A673 (cell line): ENCODE data around the gene ATG4B.

Experiments
- EZH2 ChIP-seq: fragments of 200-600 bp; sonication (generic); IDR thresholded peaks from 2 replicates; pipeline ENCODE4 v1.6.1; 2017; ENCODE audit warnings: borderline replicate concordance, low read depth, mild to moderate bottlenecking, mixed read lengths, antibody characterized with exemption, low read length; ENCODE audit not compliant: poor library complexity, severe bottlenecking
- TF ChIP-seq, protein P1 (sequence below): fragments of 300-800, 200-600 bp; sonication (generic); conservative IDR thresholded peaks from 2 replicates; pipeline ENCODE4 v1.5.1; 2017; ENCODE audit warnings: low read depth, mild to moderate bottlenecking, antibody characterized with exemption, low read length, moderate library complexity, mixed read lengths

DNA sequence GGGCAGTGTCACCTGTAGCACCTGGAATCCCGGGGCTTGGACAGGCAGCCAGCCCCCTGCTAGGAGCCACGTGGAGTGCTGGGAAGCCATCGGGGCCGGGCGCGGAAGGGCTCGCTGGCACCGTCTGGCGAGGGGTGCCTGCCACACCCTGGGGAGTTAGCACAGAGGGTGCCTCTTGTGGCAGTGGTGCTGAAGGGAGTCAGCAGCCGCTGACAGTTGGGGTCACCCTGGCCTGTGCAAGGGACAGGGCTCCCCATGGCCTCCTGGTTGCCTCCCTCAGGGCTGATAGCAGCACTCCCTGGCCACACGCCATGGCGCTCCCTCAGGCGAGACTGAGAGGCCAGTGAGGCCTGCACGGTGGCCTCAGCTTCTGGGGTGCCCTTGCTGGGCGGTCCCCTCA lies 83.1 kb downstream of the ATG4B start:
- TF ChIP-seq, protein P1, sequence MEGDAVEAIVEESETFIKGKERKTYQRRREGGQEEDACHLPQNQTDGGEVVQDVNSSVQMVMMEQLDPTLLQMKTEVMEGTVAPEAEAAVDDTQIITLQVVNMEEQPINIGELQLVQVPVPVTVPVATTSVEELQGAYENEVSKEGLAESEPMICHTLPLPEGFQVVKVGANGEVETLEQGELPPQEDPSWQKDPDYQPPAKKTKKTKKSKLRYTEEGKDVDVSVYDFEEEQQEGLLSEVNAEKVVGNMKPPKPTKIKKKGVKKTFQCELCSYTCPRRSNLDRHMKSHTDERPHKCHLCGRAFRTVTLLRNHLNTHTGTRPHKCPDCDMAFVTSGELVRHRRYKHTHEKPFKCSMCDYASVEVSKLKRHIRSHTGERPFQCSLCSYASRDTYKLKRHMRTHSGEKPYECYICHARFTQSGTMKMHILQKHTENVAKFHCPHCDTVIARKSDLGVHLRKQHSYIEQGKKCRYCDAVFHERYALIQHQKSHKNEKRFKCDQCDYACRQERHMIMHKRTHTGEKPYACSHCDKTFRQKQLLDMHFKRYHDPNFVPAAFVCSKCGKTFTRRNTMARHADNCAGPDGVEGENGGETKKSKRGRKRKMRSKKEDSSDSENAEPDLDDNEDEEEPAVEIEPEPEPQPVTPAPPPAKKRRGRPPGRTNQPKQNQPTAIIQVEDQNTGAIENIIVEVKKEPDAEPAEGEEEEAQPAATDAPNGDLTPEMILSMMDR, result no peak
- no peak for TF ChIP-seq EZH2
